DOHH2 (cell line): ENCODE measurements around the gene CEP20.
"Not testable (repeated sequence)": the region's sequence is repeated elsewhere in the genome, so short reads cannot be mapped to it uniquely, and the experiment has no call there.

Source experiments
- H3F3A ChIP-seq: fragments of 200-600 bp; sonication (generic), shearing (Covaris generic); 2 replicates; pipeline ENCODE4 v1.6.0; 2016; ENCODE audit warnings: antibody characterized with exemption, mild to moderate bottlenecking; ENCODE audit not compliant: control insufficient read depth, insufficient read depth
- H3K27ac ChIP-seq: fragments of 200-600 bp; sonication (generic); 2 replicates; pipeline ENCODE4 v1.5.1; 2014; ENCODE audit warnings: low read depth, mild to moderate bottlenecking, low read length, moderate library complexity
- H3K27me3 ChIP-seq: fragments of 200-600 bp; sonication (generic); 2 replicates; pipeline ENCODE4 v1.6.1; 2014; ENCODE audit warnings: mild to moderate bottlenecking, low read length, mixed read lengths; ENCODE audit not compliant: control insufficient read depth
- H3K36me3 ChIP-seq: fragments of 200-600 bp; sonication (generic); 2 replicates; pipeline ENCODE4 v1.6.1; 2014; ENCODE audit warnings: mild to moderate bottlenecking, low read length, moderate library complexity, mixed read lengths; ENCODE audit not compliant: control insufficient read depth
- H3K4me1 ChIP-seq: fragments of 200-600 bp; sonication (generic); 2 replicates; pipeline ENCODE4 v1.6.1; 2014; ENCODE audit warnings: mild to moderate bottlenecking, low read length, mixed read lengths; ENCODE audit not compliant: control insufficient read depth
- H3K4me2 ChIP-seq: fragments of 200-600 bp; sonication (generic); 2 replicates; pipeline ENCODE4 v1.6.0; 2014; ENCODE audit warnings: mild to moderate bottlenecking, low read length, moderate library complexity
- H3K4me3 ChIP-seq: fragments of 200-600 bp; sonication (generic); 2 replicates; pipeline ENCODE4 v1.5.1; 2014; ENCODE audit warnings: mild to moderate bottlenecking, low read length, mixed read lengths
- H3K79me2 ChIP-seq: fragments of 200-600 bp; sonication (generic); 2 replicates; pipeline ENCODE4 v1.6.1; 2014; ENCODE audit warnings: mild to moderate bottlenecking, low read length, mixed read lengths; ENCODE audit not compliant: control insufficient read depth
- H3K9me2 ChIP-seq: fragments of 200-600 bp; sonication (generic); replicated peaks from 2 replicates; pipeline ENCODE4 v1.6.1; 2014; ENCODE audit warnings: mild to moderate bottlenecking, low read length, mixed read lengths; ENCODE audit not compliant: control insufficient read depth
- H3K9me3 ChIP-seq: fragments of 200-600 bp; sonication (generic); 2 replicates; pipeline ENCODE4 v1.6.1; 2014; ENCODE audit warnings: antibody characterized with exemption, low read length, mixed read lengths; ENCODE audit not compliant: control insufficient read depth, insufficient read depth
- H4K20me1 ChIP-seq: fragments of 200-600 bp; sonication (generic); 2 replicates; pipeline ENCODE4 v1.6.0; 2014; ENCODE audit warnings: low read depth, mild to moderate bottlenecking, antibody characterized with exemption, low read length, moderate library complexity; ENCODE audit not compliant: control insufficient read depth, insufficient read depth
- EZH2phosphoT487 ChIP-seq: fragments of 200-600 bp; sonication (generic); IDR thresholded peaks from 2 replicates; pipeline ENCODE4 v1.6.1; 2017; ENCODE audit warnings: borderline replicate concordance, mild to moderate bottlenecking, antibody characterized with exemption, low read length, moderate library complexity, mixed read lengths
- TF ChIP-seq, protein P1 (sequence below): fragments of 200-600 bp; sonication (generic); IDR thresholded peaks from one replicate; pipeline ENCODE4 v1.5.1; 2014; ENCODE audit warnings: antibody characterized with exemption, mild to moderate bottlenecking, low read depth, low read length; ENCODE audit not compliant: poor library complexity, severe bottlenecking

The CEP20 gene

DNA sequence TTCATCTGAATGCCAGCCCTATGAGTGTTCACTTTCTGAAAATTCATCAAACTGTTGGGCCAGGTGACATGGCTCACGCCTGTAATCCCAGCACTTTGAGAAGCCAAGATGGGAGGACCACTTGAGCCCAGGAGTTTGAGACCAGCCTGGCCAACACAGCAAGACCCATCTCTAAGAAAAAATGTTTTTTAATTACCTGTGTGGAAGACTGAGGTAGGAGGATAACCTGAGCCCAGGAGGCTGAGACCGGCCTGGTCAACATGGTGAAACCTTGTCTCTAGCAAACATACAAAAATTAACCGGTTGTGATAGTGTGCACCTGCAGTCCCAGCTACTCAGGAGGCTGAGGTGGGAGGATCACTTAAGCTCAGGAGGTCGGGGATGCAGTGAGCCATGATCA is 41.9 kb downstream of the CEP20 start:
- H3K4me2 ChIP-seq, result no peak overlapping the region
- TF ChIP-seq, protein P1, sequence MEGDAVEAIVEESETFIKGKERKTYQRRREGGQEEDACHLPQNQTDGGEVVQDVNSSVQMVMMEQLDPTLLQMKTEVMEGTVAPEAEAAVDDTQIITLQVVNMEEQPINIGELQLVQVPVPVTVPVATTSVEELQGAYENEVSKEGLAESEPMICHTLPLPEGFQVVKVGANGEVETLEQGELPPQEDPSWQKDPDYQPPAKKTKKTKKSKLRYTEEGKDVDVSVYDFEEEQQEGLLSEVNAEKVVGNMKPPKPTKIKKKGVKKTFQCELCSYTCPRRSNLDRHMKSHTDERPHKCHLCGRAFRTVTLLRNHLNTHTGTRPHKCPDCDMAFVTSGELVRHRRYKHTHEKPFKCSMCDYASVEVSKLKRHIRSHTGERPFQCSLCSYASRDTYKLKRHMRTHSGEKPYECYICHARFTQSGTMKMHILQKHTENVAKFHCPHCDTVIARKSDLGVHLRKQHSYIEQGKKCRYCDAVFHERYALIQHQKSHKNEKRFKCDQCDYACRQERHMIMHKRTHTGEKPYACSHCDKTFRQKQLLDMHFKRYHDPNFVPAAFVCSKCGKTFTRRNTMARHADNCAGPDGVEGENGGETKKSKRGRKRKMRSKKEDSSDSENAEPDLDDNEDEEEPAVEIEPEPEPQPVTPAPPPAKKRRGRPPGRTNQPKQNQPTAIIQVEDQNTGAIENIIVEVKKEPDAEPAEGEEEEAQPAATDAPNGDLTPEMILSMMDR, result no peak
- no peak for TF ChIP-seq EZH2phosphoT487
- no peaks in the 10 kb centered on the region for H3K9me2 ChIP-seq
- H3K4me1 ChIP-seq, result no peaks in the 10 kb centered on the region
- H3K79me2 ChIP-seq, result no peaks in the 10 kb centered on the region
- H3K4me3 ChIP-seq, result no peak overlapping the region
- H3K27ac ChIP-seq, result no peak overlapping the region
- no peaks in the 10 kb centered on the region for H4K20me1 ChIP-seq
- no peaks in the 10 kb centered on the region for H3F3A ChIP-seq
- no peaks in the 10 kb centered on the region for H3K9me3 ChIP-seq
- no peaks in the 10 kb centered on the region for H3K36me3 ChIP-seq
- H3K27me3 ChIP-seq, result peaks cover 2% of the 10 kb centered on the region; the same call in 1 of the 2 replicates

DNA sequence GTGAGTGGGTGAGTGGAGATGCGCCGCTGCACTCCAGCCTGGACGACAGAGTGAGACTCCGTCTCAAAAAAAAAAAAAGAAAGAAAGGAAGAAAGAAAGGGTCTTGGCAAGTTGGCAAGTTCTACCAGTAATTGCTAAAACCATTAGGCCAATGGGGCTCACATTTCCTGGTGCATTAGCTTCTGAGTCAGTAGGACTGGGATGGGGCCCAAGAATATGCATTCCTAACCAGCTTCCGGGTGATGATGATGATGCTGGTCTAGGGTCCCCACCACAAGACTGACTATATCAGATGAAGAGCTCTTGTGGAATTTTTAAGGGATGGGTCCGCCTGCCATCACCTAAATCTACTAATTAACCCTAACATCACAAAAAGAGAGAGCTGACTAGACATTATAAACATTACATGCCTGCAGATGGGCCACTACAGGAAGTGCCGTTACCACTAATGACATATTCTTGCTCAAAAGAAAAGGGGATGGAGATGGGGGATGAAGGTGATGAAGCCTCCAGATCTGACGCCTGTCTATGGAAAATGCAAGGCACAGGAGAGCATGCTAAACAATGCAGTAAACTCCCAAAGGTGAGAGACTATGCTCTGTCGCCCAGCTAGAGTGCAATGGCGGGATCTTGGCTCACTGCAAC is 44.6 kb downstream of the CEP20 start:
- no peaks in the 10 kb centered on the region for H3F3A ChIP-seq
- TF ChIP-seq EZH2phosphoT487, result no peak
- TF ChIP-seq, protein P1, result no peak
- no peaks in the 10 kb centered on the region for H4K20me1 ChIP-seq
- H3K9me3 ChIP-seq, result no peaks in the 10 kb centered on the region
- no peaks in the 10 kb centered on the region for H3K9me2 ChIP-seq
- no peaks in the 10 kb centered on the region for H3K79me2 ChIP-seq
- peaks cover 2% of the 10 kb centered on the region; the same call in 1 of the 2 replicates for H3K27me3 ChIP-seq
- no peak overlapping the region for H3K4me3 ChIP-seq
- H3K4me2 ChIP-seq, result no peak overlapping the region
- no peaks in the 10 kb centered on the region for H3K4me1 ChIP-seq
- H3K36me3 ChIP-seq, result no peaks in the 10 kb centered on the region
- H3K27ac ChIP-seq, result no peak overlapping the region

DNA sequence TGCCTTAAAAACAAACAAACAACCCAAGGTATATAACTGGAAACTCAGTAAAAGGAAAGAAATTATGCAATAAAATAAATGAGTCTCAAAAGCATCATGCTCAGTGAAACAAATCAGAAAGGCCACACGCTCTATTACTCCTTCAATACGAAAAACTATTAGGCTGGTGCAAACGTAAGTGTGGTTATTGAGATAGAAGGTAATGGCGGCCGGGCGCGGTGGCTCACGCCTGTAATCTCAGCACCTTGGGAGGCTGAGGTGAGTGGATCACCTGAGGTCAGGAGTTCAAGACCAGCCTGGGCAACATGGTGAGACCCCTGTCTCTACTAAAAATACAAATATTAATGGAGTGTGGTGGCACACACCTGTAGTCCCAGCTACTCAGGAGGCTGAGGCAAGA is 49.2 kb downstream of the CEP20 start:
- not testable (repeated sequence) for H3K79me2 ChIP-seq, H3K4me1 ChIP-seq, H4K20me1 ChIP-seq, H3F3A ChIP-seq, H3K9me3 ChIP-seq, H3K27ac ChIP-seq, H3K27me3 ChIP-seq, H3K36me3 ChIP-seq, H3K4me3 ChIP-seq, H3K9me2 ChIP-seq, H3K4me2 ChIP-seq

DNA sequence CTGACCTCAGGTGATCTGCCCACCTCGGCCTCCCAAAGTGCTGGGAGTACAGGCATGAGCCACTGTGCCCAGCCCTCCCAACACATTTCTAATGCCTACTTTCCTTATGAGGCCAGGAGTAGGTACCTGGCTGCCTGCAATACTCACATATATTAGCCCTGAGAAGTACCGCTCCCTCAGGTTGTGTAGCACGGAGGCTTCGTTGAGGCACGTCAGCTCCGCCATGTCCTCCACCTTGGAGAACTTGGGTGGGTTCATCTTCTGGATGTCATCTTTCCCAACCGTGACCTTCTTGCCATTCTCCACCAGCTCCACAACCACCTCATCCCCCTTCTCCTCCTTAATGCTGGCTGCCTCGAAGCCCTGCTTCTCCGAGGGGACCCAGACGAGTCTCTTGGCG is 50.6 kb downstream of the CEP20 start:
- no peaks in the 10 kb centered on the region for H3F3A ChIP-seq
- no peaks in the 10 kb centered on the region for H3K79me2 ChIP-seq
- no peak overlapping the region for H3K4me2 ChIP-seq
- H3K9me2 ChIP-seq, result no peaks in the 10 kb centered on the region
- H3K4me1 ChIP-seq, result 0 out of 2 replicates have a peak, but pooled peaks cover 3% of the 10 kb centered on the region
- no peaks in the 10 kb centered on the region for H4K20me1 ChIP-seq
- H3K4me3 ChIP-seq, result no peak overlapping the region
- TF ChIP-seq, protein P1, result no peak
- no peak for TF ChIP-seq EZH2phosphoT487
- H3K36me3 ChIP-seq, result no peaks in the 10 kb centered on the region
- H3K27me3 ChIP-seq, result no peaks in the 10 kb centered on the region
- no peak overlapping the region for H3K27ac ChIP-seq
- H3K9me3 ChIP-seq, result no peaks in the 10 kb centered on the region
